Esophagus mucosa (tissue), 1 donor: ENCODE data around the gene NIPBL. TPM values are rescaled to one million over a fixed set of nuclear protein-coding genes. Genes with fewer than 3 reads are reported as not detected.
"Not testable (repeated sequence)": the region's sequence is repeated elsewhere in the genome, so short reads cannot be mapped to it uniquely, and the experiment has no call there.

Source experiments
- ATAC-seq: fragments of 200-7000 bp; cut with Tn5 transposase; one replicate; pipeline ENCODE4 v1.9.1; 2020
- total RNA-seq: library from RNA; stranded (reverse); gene quantifications from one replicate; pipeline ENCODE4 v1.2.4, GENCODE V29; 2023
- donor health status: DM: yes; HTN: yes; CAD: no.

NIPBL gene
- total RNA-seq, 1 donor from 2014 or later: 36.1 TPM

- no peak for ATAC-seq
Observed at GRCh38 chr5:36902353-36902752, 25.8 kb downstream of the NIPBL start.

- ATAC-seq: no peak
Observed at GRCh38 chr5:36904677-36905076, 28.1 kb downstream of the NIPBL start.

- no peak for ATAC-seq
Observed at GRCh38 chr5:36908544-36909260, 32.1 kb downstream of the NIPBL start.

- no peak for ATAC-seq
Observed at GRCh38 chr5:36915653-36916052, 39.1 kb downstream of the NIPBL start.

GRCh38 chr5:36916614-36917013 is 40.0 kb downstream of the NIPBL start:
- not testable (repeated sequence) for ATAC-seq

- not testable (repeated sequence) for ATAC-seq
Observed at GRCh38 chr5:36917358-36917757, 40.8 kb downstream of the NIPBL start.

- no peak for ATAC-seq
Observed at GRCh38 chr5:36919238-36919637, 42.7 kb downstream of the NIPBL start.

GRCh38 chr5:36919650-36920049 is 43.1 kb downstream of the NIPBL start:
- no peak for ATAC-seq

- peak; percentile 41 for ATAC-seq
Observed at GRCh38 chr5:36928947-36929346, 52.4 kb downstream of the NIPBL start.

GRCh38 chr5:36929438-36929837 is 52.9 kb downstream of the NIPBL start:
- no peak for ATAC-seq

- no peak for ATAC-seq
Observed at GRCh38 chr5:36932056-36932455, 55.5 kb downstream of the NIPBL start.

- no peak for ATAC-seq
Observed at GRCh38 chr5:36932699-36933098, 56.1 kb downstream of the NIPBL start.

- no peak for ATAC-seq
Observed at GRCh38 chr5:36934740-36935356, 58.3 kb downstream of the NIPBL start.

- no peak for ATAC-seq
Observed at GRCh38 chr5:36935805-36936204, 59.2 kb downstream of the NIPBL start.

- ATAC-seq: no peak
Observed at GRCh38 chr5:36936309-36936708, 59.7 kb downstream of the NIPBL start.

GRCh38 chr5:36938129-36938528 is 61.6 kb downstream of the NIPBL start:
- ATAC-seq: no peak

- no peak for ATAC-seq
Observed at GRCh38 chr5:36939969-36940858, 63.6 kb downstream of the NIPBL start.

- no peak for ATAC-seq
Observed at GRCh38 chr5:36943584-36943983, 67.0 kb downstream of the NIPBL start.

GRCh38 chr5:36944024-36944423 is 67.5 kb downstream of the NIPBL start:
- ATAC-seq: no peak

GRCh38 chr5:36944607-36945225 is 68.1 kb downstream of the NIPBL start:
- no peak for ATAC-seq

- ATAC-seq: no peak
Observed at GRCh38 chr5:36945687-36946086, 69.1 kb downstream of the NIPBL start.

- no peak for ATAC-seq
Observed at GRCh38 chr5:36946101-36946500, 69.5 kb downstream of the NIPBL start.

- no peak for ATAC-seq
Observed at GRCh38 chr5:36948041-36948440, 71.5 kb downstream of the NIPBL start.
